HG02678 (cell line): ENCODE results near the gene UPF1.
"Not testable (repeated sequence)": the region's sequence is repeated elsewhere in the genome, so short reads cannot be mapped to it uniquely, and the experiment has no call there.

Experiments used
- ATAC-seq: cut with Tn5 transposase; IDR thresholded peaks from one replicate; pipeline ENCODE4 v1.9.1; 2021; ENCODE audit warnings: mild to moderate bottlenecking, moderate library complexity; ENCODE audit not compliant: unreplicated experiment

The UPF1 gene

DNA sequence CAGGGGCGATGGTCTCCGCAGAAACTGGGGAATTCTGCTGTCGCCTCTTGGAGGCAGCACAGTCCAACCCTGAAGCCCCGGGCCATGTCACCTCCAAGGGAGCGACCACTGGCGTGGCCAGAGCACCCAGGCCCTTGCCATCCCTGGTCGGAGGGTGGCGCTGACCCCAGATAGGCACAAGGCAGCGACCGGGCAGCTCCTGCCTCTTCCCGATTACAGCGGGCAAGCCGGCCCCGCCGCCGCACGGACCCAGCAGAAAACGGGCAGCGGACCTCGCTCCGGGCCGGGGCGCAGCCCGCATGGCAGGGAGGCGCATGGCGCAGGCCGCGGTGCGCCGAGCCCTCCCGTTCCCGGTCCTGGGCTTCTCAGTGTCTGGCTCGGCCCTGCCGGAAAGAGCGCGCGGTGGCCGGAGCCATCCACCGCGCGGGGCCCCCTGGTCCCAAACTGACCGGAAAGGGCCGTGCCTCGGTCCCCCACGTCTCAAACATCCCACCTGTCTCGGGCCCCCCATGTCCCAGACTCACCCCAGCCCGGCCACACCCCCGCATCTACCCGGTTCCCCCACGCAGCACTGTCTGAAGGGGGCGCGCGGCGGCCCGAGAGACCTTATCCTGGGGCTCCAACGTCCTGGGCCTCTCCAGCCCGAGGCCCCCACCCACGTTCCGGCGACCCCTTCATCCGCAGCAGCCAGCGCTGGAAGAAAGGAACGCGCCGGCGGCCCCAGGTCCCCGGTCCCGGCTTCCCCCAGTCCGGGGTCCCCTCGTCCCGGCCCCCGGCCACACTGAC is 63.5 kb downstream of the UPF1 start:
- no peak for ATAC-seq

GRCh38 chr19:18895824-18896341 is 64.1 kb downstream of the UPF1 start, which contains the start of gene CERS1:
TSS of gene CERS1 (minus strand) at chr19:18896158. CDS start at chr19:18896072, 86 bp downstream.
- no peak for ATAC-seq

DNA sequence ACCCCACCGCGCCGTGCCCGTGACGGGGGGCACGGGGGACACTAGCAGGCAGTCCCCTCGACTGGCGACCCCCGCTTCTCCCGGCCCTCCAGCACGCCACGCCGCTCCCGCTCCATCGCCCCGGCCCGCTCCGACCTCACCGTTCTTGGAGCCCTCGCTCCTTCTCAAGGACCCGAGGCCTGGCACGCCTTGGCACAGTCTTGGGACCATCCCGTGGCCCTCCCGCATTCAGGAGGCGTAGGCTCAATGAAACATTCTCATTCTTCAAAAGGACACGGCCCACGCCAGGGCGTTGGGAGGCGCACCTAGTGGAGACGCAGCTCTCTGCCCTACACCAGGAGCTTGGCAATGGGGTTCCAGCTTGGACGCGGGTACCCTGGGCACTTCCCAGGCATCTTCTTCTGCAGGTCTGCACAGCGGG is 64.7 kb downstream of the UPF1 start:
- no peak for ATAC-seq

DNA sequence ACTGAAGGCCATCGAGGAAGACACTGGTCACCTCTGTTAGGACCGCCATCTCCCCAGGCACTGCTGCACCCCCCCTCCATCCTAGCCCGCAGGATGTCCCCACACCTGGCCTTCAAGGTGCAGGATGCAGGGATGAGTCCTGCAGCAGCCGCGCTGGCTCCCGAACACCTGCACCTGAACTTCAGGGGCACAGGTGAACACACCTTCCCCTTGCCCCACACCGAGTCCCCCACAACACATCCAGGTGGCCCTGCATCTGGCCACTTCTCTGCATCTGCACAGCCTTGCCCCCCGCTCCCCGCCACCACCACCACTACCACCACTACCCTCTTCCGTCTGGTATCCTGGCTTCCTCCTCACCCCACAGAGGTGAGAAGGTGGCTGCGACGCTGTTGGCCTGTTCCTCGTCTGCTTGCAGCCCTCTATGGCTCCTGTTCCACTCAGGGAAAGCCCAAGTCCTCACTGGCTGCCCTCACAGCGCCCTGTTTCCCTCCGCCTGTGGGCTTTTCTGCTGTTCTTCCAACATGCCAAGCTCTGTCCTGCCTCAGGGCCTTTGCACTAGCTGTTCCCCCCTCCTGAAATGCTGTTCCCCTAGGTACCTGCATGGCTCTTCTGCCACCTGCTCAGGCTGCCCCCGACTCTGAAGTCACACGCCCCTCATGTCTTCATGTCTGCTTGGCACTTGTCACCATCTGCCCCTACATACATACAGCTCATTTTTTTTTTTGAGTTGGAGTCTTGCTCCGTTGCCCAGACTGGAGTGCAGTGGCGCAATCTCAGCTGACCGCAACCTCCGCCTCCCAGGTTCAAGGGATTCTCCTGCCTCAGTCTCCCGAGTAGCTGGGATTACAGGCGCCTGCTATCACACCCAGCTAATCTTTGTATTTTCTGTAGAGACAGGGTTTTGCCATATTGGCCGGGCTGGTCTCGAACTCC is 65.6 kb downstream of the UPF1 start:
- ATAC-seq: no peak

GRCh38 chr19:18898081-18898606 is 66.4 kb downstream of the UPF1 start:
- ATAC-seq: no peak

DNA sequence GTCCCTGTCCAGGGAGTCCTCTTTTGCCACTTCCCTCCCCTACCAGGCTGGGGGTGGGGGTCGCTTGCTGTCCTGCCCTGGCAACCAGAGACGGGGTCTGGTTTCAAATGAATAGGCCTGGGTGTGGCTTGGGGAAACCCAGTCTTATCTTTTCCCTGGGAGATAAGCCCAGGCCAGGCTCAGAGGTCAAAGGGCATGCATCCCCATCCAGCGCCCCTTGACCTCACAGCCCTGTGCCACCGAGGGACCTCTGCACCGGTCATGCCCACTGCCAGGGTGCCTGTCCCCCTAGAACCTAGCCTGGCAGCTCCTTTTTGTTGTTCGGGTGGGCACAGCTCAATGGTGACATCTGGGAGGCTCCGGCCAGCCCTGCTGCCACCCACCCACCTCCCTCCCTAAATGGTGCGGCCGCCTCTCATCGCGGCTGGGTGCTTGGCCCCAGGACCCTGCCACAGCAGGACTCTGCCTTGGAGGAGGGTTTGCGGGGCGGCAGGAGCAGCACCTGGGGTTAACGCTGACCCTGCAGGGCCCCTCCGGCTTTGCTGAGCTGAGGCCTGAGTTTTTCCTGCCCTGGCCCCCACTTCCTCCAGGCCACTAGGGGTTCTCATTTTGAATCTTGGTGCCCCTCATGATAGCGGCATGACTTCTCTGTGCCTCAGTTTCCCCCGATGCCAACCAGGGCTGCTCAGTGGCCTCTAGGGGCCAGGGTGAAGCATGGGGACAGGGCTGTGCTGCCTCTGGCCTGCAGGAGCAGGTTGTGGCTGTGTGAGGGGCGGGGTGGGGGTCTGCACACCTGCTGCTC is 67.0 kb downstream of the UPF1 start:
- ATAC-seq: no peak

- no peak for ATAC-seq
Measured at GRCh38 chr19:18899624-18900560, 68.1 kb downstream of the UPF1 start.

DNA sequence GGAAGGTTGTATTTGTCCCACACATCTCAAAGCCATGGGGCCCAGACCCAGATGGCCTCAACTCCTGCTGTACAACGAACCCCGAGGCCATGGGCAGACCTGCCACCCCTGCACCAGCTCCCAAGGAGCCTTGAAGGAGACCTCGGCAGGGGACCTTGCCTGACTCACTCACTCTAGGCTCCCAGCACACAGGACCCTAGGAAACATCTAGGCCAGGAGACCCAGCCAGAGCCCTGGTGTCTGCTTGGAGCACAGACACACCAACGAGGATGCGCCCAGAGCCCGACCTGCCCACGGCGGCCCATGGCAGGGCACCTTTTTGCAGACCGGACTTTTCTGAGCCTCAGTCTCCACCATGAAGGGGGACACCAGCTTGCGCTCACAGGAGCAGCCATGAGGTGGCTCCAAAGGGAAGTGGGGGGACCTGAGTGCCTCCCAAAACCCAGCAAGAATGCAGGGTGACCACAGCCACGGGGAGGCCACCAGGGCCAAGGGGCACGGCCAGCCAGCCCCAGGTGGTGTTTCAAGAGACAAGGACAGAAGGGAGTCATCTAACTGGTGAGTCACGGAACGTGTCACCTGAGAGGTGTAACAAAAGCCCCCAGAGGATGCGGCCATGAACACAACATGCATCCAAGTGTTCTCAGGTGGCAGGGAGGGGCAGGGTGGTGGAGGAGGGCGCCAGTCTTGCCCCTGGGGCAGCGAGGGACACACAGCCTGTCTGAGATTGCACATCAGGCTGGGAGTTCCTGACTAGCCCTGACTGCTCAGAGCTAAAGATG is 69.1 kb downstream of the UPF1 start:
- ATAC-seq: no peak

DNA sequence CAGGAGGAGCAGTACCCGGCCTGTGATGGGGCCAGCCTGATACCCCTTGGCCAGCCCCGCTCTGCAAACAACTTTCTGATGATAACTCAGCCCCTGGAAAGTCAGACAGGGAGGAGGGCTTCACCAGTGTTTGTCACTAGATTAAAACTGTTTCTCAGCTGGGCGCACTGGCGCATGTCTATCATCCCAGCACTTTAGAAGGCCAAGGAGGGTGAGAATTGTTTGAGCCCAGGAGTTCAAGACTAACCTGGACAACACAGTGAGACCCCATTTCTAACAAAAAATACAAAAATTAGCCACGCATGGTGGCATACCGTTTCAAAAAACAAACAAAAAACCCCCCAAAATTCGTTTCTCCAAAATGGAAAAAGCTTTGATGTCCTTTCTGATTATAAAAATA is 69.7 kb downstream of the UPF1 start:
- ATAC-seq: no peak

DNA sequence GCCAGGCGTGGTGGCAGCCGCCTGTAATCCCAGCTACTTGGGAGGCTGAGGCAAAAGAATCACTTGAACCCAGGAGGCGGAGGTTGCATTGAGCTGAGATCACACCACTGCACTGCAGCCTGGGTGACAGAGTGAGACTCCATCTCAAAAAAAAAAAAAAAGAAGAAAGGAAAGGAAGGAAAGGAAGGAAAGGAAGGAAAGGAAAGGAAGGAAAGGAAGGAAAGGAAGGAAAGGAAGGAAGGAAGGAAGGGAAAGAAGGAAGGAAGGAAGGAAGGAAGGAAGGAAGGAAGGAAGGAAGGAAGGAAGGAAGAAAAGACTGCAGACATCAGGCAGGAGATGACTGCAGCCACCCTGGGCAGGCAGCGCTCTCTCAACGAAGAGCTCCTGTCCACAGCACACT is 70.8 kb downstream of the UPF1 start:
- not testable (repeated sequence) for ATAC-seq

GRCh38 chr19:18903156-18904037 is 71.6 kb downstream of the UPF1 start:
- ATAC-seq: no peak

DNA sequence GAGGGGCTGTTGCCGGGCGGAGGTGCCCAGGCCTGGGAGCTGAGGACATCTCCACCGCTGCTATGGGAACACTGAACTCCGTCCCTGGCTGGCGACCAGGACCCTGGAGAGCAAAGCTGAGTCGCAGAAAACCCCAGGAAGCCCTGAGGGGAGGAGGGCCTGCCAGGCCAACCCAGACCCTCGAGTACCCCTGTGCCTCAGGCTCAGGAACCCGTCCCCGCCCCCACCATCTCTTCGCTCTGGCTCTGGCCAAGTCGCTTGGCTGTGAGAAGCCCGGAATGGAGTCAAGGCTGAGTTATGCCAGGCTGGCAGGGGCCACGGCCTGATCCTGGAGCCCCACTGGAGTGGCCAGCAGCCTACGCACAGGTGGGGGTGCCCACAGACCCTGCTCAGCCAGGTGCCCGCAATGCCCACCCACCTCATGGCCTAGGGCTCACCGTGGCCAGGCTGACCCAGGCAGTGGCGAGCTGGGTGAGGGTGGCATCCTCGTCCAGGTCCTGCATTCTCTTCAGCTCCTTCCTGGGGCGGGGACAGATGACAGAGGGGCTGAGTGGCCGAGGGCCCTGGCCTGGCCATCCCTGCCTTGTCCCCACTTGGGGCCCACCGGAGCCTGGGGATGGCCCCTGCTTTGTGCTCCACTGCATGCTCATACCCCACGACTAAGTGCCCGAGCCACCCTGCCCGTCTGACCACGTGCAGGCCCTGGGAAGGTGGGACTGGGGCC is 72.7 kb downstream of the UPF1 start:
- no peak for ATAC-seq

GRCh38 chr19:18905058-18905456 is 73.3 kb downstream of the UPF1 start:
- no peak for ATAC-seq

DNA sequence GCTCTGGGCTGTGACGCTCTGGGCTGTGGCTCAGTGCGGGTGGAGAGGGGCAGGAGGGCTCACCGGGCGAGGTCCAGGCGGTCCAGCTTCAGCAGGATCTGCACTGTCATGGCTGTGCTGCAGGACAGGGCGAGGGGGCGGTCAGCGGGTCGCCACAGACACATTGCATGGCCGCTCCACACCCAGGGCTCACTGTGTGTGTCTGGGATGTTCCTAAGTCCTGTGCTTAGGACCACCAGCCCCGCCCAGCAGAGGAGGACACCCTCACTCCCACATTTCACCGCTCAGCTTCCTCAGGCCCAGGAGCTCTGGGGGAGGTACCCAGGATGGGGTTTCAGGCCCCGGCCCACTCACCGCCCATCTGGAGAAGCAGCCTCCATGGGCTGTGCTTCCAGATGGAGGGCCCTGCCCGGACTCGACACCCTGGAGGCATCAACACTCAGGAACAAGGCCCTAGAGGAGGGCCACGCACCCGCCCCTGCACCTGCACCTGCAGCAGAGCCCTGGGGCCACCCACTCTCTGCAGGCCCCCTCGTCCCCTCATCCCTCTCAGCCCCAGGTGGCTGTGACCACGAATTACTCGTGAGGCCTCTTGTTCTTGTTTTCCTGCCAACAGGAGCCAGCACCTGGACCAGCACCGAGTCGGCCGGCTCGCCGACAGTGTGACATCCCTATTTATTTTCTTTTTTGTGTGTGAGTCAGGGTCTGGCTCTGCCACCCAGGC is 73.9 kb downstream of the UPF1 start:
- ATAC-seq: no peak

DNA sequence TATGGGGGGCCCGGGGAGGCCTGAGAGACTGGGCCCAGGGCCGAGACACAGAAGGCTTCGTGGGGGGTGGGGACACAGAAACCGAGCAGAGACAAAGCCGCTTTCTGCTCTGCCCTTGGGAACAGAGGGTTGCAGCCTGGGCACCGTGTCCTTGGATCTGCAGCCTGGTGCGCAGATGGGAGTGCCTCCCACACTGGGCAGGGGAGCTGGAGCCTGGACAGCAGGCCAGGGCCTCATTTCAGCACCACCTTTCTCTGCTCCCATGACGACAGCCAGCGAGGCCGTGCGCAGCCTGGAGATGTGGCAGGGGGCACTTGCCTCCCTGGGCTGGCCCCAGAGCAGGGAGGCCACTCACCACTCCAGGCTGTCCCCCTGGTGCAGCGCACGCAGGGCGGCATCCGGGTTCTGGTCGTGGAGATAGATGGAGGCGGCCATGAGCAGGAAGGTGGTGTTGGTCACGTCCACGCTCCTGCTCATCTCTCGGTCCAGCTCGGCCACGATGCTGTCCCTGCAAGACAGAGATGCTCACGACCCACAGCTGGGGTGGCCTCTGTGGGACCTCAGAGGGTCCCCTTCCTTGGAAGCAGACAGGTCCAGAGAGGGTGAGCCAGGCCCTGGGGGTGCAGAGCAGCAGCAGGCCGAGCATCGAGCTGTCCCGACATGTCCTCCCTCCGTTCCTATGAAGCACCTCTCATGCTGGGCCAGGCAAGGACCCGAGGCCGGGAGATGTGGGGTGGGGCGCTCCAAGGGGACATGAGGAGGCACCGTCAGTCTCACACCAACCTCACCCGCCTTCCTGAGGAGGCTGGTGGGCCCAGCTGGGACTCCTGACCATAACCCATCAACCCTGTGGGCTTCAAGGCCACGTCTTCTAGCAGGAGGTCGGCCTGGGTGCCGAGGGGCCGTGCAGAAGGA is 75.1 kb downstream of the UPF1 start:
- ATAC-seq: no peak
